Skeletal muscle satellite cell (primary cell): Measurements from ENCODE around the gene PTPRG.

Source experiments
- H3K27me3 ChIP-seq: 2 replicates; pipeline ENCODE4 v1.7.0; 2013; ENCODE audit warnings: low read length; ENCODE audit not compliant: control insufficient read depth, insufficient read depth
- H3K36me3 ChIP-seq: 2 replicates; pipeline ENCODE4 v1.7.0; 2013; ENCODE audit warnings: mild to moderate bottlenecking, control low read depth, low read length; ENCODE audit not compliant: insufficient read depth
- H3K4me1 ChIP-seq: 2 replicates; pipeline ENCODE4 v1.7.0; 2013; ENCODE audit warnings: low read length; ENCODE audit not compliant: control insufficient read depth, insufficient read depth
- H3K4me2 ChIP-seq: 2 replicates; pipeline ENCODE4 v1.7.0; 2013; ENCODE audit warnings: mild to moderate bottlenecking, low read length
- H3K4me3 ChIP-seq: 2 replicates; pipeline ENCODE4 v1.7.0; 2013; ENCODE audit warnings: low read length
- H3K9ac ChIP-seq: 2 replicates; pipeline ENCODE4 v1.7.0; 2013; ENCODE audit warnings: mild to moderate bottlenecking, low read depth, low read length, moderate library complexity
- H3K9me3 ChIP-seq: replicated peaks from 2 replicates; pipeline ENCODE4 v1.7.0; 2013; ENCODE audit warnings: mild to moderate bottlenecking, control low read depth, low read length

PTPRG gene

GRCh38 chr3:62149539-62149938, 588.2 kb downstream of the PTPRG start:
- Histone ChIP-seq H3K9ac (peak overlapping the region; percentile 73), H3K4me3 (peak overlapping the region; percentile 51), H3K4me1 (peaks cover 23% of the 10 kb centered on the region), H3K9me3 (no peaks in the 10 kb centered on the region), H3K27me3 (no peaks in the 10 kb centered on the region), H3K4me2 (peak overlapping the region; percentile 55), H3K36me3 (no peaks in the 10 kb centered on the region)

DNA sequence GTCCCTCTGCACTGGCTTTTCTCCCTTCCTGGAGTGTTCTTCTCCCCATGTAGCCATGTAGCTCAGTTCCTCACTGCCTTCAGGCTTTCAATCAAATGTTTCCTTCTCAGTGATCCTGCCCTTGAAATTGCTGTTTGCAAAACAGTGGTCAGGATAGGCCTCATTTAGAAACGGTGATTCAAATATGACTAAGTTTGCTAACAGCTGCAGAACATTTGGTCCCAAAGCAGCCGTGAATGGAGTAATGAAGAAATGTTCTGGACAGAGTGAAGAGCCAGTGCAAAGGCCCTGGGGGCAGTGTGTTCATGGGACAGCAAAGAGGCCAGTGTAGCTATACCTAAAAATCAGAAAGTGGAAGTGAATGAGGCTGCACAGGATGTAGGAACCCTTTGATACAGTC, 588.6 kb downstream of the PTPRG start:
- Histone ChIP-seq H3K9ac (peak overlapping the region; percentile 73), H3K36me3 (no peaks in the 10 kb centered on the region), H3K4me1 (peaks cover 23% of the 10 kb centered on the region), H3K9me3 (no peaks in the 10 kb centered on the region), H3K4me2 (peak overlapping the region; percentile 55), H3K4me3 (peak overlapping the region; percentile 51), H3K27me3 (no peaks in the 10 kb centered on the region)

GRCh38 chr3:62151591-62151990, 590.2 kb downstream of the PTPRG start:
- H3K4me3 ChIP-seq, result no peak overlapping the region
- peaks cover 23% of the 10 kb centered on the region for H3K4me1 ChIP-seq
- H3K4me2 ChIP-seq, result no peak overlapping the region
- H3K9ac ChIP-seq, result no peak overlapping the region
- no peaks in the 10 kb centered on the region for H3K27me3 ChIP-seq
- no peaks in the 10 kb centered on the region for H3K9me3 ChIP-seq
- no peaks in the 10 kb centered on the region for H3K36me3 ChIP-seq

DNA sequence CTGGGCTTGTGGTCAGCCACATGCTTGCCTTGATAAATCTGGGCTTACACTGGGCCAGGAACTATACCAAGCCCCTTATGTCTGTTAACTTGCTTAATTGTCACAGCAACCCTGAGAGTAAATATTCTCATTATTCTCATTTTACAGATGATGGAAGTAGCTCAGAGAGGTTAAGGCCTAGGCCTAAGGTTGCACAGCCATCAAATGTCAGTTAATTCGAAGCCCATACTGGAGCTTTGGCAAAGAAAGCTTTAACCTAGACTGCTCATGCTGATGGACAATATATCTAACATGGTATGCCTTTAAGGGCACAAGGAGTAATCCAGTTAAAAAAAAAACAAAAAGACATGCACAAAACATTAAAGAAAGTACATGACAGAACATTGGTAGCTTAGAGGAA, 591.9 kb downstream of the PTPRG start:
- no peaks in the 10 kb centered on the region for H3K27me3 ChIP-seq
- H3K36me3 ChIP-seq, result no peaks in the 10 kb centered on the region
- no peak overlapping the region for H3K9ac ChIP-seq
- H3K4me3 ChIP-seq, result no peak overlapping the region
- H3K4me2 ChIP-seq, result no peak overlapping the region
- no peaks in the 10 kb centered on the region for H3K9me3 ChIP-seq
- H3K4me1 ChIP-seq, result peaks cover 23% of the 10 kb centered on the region

- no peaks in the 10 kb centered on the region for H3K27me3 ChIP-seq
- peaks cover 23% of the 10 kb centered on the region for H3K4me1 ChIP-seq
- H3K9ac ChIP-seq, result no peak overlapping the region
- H3K36me3 ChIP-seq, result no peaks in the 10 kb centered on the region
- no peak overlapping the region for H3K4me3 ChIP-seq
- H3K9me3 ChIP-seq, result no peaks in the 10 kb centered on the region
- no peak overlapping the region for H3K4me2 ChIP-seq
Measured at GRCh38 chr3:62154457-62155148, 593.2 kb downstream of the PTPRG start.

- peak overlapping the region; percentile 67 for H3K9ac ChIP-seq
- H3K9me3 ChIP-seq, result no peaks in the 10 kb centered on the region
- H3K4me1 ChIP-seq, result peaks cover 39% of the 10 kb centered on the region
- no peaks in the 10 kb centered on the region for H3K36me3 ChIP-seq
- peak overlapping the region; percentile 67 for H3K4me2 ChIP-seq
- no peaks in the 10 kb centered on the region for H3K27me3 ChIP-seq
- peak overlapping the region; percentile 1 for H3K4me3 ChIP-seq
Measured at GRCh38 chr3:62159056-62159708, 597.8 kb downstream of the PTPRG start.

- Histone ChIP-seq H3K4me3 (peak overlapping the region; percentile 35), H3K27me3 (no peaks in the 10 kb centered on the region), H3K9me3 (no peaks in the 10 kb centered on the region), H3K36me3 (no peaks in the 10 kb centered on the region), H3K9ac (peak overlapping the region; percentile 67), H3K4me2 (peak overlapping the region; percentile 67), H3K4me1 (peaks cover 39% of the 10 kb centered on the region)
Measured at GRCh38 chr3:62159709-62160092, 598.3 kb downstream of the PTPRG start.

DNA sequence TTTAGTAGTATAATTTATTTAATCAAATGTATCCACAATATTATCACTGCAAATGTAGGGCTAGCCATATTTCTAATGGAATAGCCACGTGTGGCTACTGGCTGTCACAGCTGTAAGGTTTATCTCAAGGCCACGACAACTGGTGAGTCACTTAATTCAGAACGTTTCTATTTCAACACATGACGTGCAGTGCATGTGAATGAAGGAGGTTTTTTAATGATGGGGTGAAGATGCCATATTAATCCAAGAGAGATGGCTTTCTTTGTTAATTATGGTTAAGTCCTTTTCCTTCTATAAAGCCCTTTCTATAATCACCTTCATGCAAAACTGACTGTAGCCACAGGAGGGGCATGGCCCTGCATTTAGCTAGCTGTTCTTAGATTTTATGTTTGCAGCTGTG, 600.0 kb downstream of the PTPRG start:
- H3K4me1 ChIP-seq, result peaks cover 39% of the 10 kb centered on the region

DNA sequence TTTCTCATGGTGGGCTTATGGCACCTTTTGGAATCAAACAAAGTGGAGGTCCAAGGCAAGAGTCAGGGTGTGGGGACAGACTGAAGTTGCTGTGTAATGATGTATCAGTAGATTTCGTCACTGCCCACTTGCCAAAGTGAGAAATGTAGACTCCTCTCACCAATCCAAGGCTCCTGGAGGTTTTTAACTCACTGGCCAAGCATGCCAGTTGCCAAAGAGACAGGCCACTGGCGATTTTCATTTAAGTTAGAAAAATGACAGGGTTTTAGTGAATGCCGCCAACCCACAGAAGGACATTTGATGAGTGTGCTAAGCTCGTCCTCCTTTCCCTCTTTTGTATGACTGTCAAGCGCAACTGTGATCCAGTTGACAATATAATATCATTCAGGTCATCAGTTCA, 602.8 kb downstream of the PTPRG start:
- no peaks in the 10 kb centered on the region for H3K9me3 ChIP-seq
- H3K4me2 ChIP-seq, result no peak overlapping the region
- H3K36me3 ChIP-seq, result no peaks in the 10 kb centered on the region
- no peaks in the 10 kb centered on the region for H3K27me3 ChIP-seq
- no peak overlapping the region for H3K9ac ChIP-seq
- no peak overlapping the region for H3K4me3 ChIP-seq
- H3K4me1 ChIP-seq, result peaks cover 52% of the 10 kb centered on the region

More for the DNA sequence above, 600.0 kb downstream of the PTPRG start:
- no peaks in the 10 kb centered on the region for H3K36me3 ChIP-seq
- H3K4me3 ChIP-seq, result no peak overlapping the region
- no peaks in the 10 kb centered on the region for H3K9me3 ChIP-seq
- no peaks in the 10 kb centered on the region for H3K27me3 ChIP-seq
- H3K9ac ChIP-seq, result peak overlapping the region; percentile 13
- no peak overlapping the region for H3K4me2 ChIP-seq

DNA sequence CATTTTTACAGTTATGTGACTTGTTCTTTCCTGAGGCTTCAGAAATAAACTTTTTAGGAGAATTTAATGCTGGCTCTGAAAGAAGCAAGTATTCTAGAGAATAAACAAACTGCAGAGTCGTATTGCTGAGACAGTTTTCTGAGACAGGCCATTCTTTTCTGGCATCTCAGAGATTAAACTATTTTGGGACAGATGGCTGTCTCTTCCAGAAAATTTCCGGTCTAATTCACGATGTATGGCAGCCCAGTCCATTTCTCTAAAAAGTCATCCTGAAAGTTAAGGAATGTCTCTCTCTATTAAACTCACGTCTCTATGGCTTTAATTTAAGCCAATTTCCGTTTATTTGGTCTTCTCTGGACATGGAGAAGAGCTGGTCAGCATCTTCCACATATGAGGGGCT, 603.4 kb downstream of the PTPRG start:
- no peak overlapping the region for H3K9ac ChIP-seq

DNA sequence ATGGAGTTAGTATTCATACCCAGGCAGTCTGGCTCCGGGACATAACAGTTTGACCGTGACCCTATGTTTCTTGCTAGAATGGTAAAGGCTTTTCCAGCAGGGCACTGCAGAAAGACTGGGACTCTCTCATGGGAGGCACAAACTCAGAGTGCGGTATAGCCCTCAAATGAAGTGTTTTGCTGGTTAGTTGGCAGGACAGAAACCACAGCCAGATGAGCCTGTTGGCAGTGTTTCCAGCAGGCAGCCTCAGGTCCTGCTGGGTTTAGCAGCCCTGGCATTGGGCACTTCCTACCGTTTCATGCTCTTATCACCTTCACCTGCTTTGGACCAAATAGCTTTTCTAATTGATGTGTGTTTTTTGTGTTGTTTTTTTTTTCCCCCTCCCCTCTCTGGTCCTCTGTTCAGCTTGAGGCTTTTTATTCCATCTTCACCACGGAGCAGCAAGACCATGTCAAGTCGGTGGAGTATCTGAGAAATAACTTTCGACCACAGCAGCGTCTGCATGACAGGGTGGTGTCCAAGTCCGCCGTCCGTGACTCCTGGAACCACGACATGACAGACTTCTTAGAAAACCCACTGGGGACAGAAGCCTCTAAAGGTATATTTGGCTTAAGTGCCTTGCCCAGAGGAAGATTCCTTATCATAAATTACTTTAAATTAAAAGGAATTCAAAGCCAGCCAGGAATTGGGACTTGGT, 606.3 kb downstream of the PTPRG start:
- peak overlapping the region; percentile 0 for H3K9ac ChIP-seq
- no peaks in the 10 kb centered on the region for H3K27me3 ChIP-seq
- H3K36me3 ChIP-seq, result no peaks in the 10 kb centered on the region
- H3K4me1 ChIP-seq, result peaks cover 40% of the 10 kb centered on the region
- peak overlapping the region; percentile 25 for H3K4me3 ChIP-seq
- H3K9me3 ChIP-seq, result no peaks in the 10 kb centered on the region
- H3K4me2 ChIP-seq, result peak overlapping the region; percentile 29

More for the DNA sequence above, 603.4 kb downstream of the PTPRG start:
- H3K9me3 ChIP-seq, result no peaks in the 10 kb centered on the region
- H3K4me3 ChIP-seq, result no peak overlapping the region
- H3K27me3 ChIP-seq, result no peaks in the 10 kb centered on the region
- H3K36me3 ChIP-seq, result no peaks in the 10 kb centered on the region
- peaks cover 52% of the 10 kb centered on the region for H3K4me1 ChIP-seq
- no peak overlapping the region for H3K4me2 ChIP-seq
